Mesothelial cell of epicardium (in vitro differentiated cells): Measurements from ENCODE around the gene UTS2. TPM values are rescaled to one million over a fixed set of nuclear protein-coding genes. Genes with fewer than 3 reads are reported as not detected.

ENCODE experiments used
- DNase-seq, 2 experiments: peaks; one replicate each; pipeline ENCODE4 v3.0.0; 2021; ENCODE audit warnings: low spot score in 2 of 2; ENCODE audit not compliant: unreplicated experiment in 2 of 2
- H3K27ac Mint-ChIP-seq: 2 replicates; pipeline ENCODE4 v1.8.0; 2021; ENCODE audit warnings: mixed read lengths
- H3K27me3 Mint-ChIP-seq: 2 replicates; pipeline ENCODE4 v1.8.0; 2021; ENCODE audit warnings: low read depth, mixed read lengths
- H3K36me3 Mint-ChIP-seq: 2 replicates; pipeline ENCODE4 v1.8.0; 2021; ENCODE audit warnings: mixed read lengths
- H3K4me1 Mint-ChIP-seq: 2 replicates; pipeline ENCODE4 v1.8.0; 2021; ENCODE audit warnings: mixed read lengths
- H3K4me3 Mint-ChIP-seq: 2 replicates; pipeline ENCODE4 v1.8.0; 2021; ENCODE audit warnings: mild to moderate bottlenecking, moderate library complexity, mixed read lengths
- H3K9me3 Mint-ChIP-seq: 2 replicates; pipeline ENCODE4 v1.8.0; 2021; ENCODE audit warnings: mixed read lengths
- total RNA-seq: library from RNA; stranded (reverse); gene quantifications from 3 replicates; pipeline ENCODE4 v1.2.1, GENCODE V29; 2021
- TF ChIP-seq, protein P1 (sequence below): fragments of 200-600 bp; sonication (generic); IDR thresholded peaks from one replicate; pipeline ENCODE4 v1.5.0; 2021; ENCODE audit warnings: antibody characterized with exemption; ENCODE audit not compliant: unreplicated experiment

The UTS2 gene, protein sequence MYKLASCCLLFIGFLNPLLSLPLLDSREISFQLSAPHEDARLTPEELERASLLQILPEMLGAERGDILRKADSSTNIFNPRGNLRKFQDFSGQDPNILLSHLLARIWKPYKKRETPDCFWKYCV
- not detected in 3 replicates for total RNA-seq

- no peak for DNase-seq
- TF ChIP-seq, protein P1, sequence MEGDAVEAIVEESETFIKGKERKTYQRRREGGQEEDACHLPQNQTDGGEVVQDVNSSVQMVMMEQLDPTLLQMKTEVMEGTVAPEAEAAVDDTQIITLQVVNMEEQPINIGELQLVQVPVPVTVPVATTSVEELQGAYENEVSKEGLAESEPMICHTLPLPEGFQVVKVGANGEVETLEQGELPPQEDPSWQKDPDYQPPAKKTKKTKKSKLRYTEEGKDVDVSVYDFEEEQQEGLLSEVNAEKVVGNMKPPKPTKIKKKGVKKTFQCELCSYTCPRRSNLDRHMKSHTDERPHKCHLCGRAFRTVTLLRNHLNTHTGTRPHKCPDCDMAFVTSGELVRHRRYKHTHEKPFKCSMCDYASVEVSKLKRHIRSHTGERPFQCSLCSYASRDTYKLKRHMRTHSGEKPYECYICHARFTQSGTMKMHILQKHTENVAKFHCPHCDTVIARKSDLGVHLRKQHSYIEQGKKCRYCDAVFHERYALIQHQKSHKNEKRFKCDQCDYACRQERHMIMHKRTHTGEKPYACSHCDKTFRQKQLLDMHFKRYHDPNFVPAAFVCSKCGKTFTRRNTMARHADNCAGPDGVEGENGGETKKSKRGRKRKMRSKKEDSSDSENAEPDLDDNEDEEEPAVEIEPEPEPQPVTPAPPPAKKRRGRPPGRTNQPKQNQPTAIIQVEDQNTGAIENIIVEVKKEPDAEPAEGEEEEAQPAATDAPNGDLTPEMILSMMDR = no peak
- Mint-ChIP-seq H3K4me1 (peaks cover 14% of the 10 kb centered on the region), H3K27me3 (peaks cover 19% of the 10 kb centered on the region), H3K9me3 (no peaks in the 10 kb centered on the region), H3K4me3 (no peak within 1 kb of the TSS), H3K36me3 (no peaks in the 10 kb centered on the region), H3K27ac (peak within 1 kb of the TSS; percentile 3)
Measured at GRCh38 chr1:7852804-7853683, at the start of gene UTS2. Gene UTS2 (minus strand): TSS chr1:7853065. CDS start chr1:7853003, 62 bp downstream.

GRCh38 chr1:7899741-7900140 lies 46.9 kb upstream of the UTS2 start:
- Mint-ChIP-seq H3K9me3 (no peaks in the 10 kb centered on the region), H3K4me3 (no peak overlapping the region), H3K27ac (no peak overlapping the region), H3K36me3 (no peaks in the 10 kb centered on the region), H3K4me1 (no peaks in the 10 kb centered on the region), H3K27me3 (no peaks in the 10 kb centered on the region)
- TF ChIP-seq, protein P1 = no peak
- DNase-seq = no peak

- TF ChIP-seq, protein P1 = no peak
- H3K27ac Mint-ChIP-seq = no peak overlapping the region
- no peaks in the 10 kb centered on the region for H3K4me1 Mint-ChIP-seq
- H3K4me3 Mint-ChIP-seq = no peak overlapping the region
- no peak for DNase-seq
- H3K36me3 Mint-ChIP-seq = no peaks in the 10 kb centered on the region
- H3K9me3 Mint-ChIP-seq = no peaks in the 10 kb centered on the region
- no peaks in the 10 kb centered on the region for H3K27me3 Mint-ChIP-seq
Measured at GRCh38 chr1:7898962-7899361, 46.1 kb upstream of the UTS2 start.

DNA sequence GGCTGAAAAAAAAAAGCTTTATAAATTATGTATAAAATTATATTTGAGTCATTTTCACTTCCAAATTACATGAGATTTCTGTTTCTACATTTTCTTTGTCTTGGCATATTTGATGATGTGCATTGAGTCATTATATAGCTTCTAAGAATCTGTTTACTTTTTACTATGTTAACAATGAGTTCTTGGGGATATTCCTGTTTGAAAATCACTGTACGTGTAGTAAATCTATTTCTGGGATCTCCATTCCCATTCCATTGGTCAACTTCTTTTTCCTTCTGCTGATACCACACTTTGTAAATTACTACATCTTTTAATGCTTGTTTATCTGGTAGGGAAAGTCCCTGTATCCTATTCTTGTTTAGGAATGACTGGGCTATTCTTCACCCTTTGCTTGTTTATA lies 44.1 kb upstream of the UTS2 start:
- Mint-ChIP-seq H3K4me3 (no peak overlapping the region), H3K36me3 (no peaks in the 10 kb centered on the region), H3K9me3 (no peaks in the 10 kb centered on the region), H3K4me1 (no peaks in the 10 kb centered on the region), H3K27me3 (no peaks in the 10 kb centered on the region), H3K27ac (no peak overlapping the region)
- TF ChIP-seq, protein P1 = no peak
- no peak for DNase-seq

GRCh38 chr1:7893529-7894180 lies 40.8 kb upstream of the UTS2 start:
- peaks cover 2% of the 10 kb centered on the region for H3K27me3 Mint-ChIP-seq
- no peak for DNase-seq

More at GRCh38 chr1:7893529-7894180, 40.8 kb upstream of the UTS2 start:
- no peaks in the 10 kb centered on the region for H3K4me1 Mint-ChIP-seq
- H3K4me3 Mint-ChIP-seq = no peak overlapping the region
- no peaks in the 10 kb centered on the region for H3K9me3 Mint-ChIP-seq
- TF ChIP-seq, protein P1 = no peak
- H3K36me3 Mint-ChIP-seq = no peaks in the 10 kb centered on the region
- H3K27ac Mint-ChIP-seq = no peak overlapping the region
